K562 (cell line): ENCODE data around the gene NR1D2. TPM values are rescaled to one million over a fixed set of nuclear protein-coding genes. Genes with fewer than 3 reads are reported as not detected.

Source experiments
- ATAC-seq: fragments of 200-7000 bp; cut with Tn5 transposase; 3 replicates; pipeline ENCODE4 v1.9.1; 2020; ENCODE audit warnings: moderate library complexity
- BruUV-seq: library from RNA; stranded (reverse); fragments of 400-500 nt; replicated peaks from 2 replicates; lab custom pipeline; 2021; lab: Mats Ljungman, UMichigan
- CTCF ChIA-PET: fragments of 300-600 bp; formaldehyde crosslinking; extraction: SDS; loops from one replicate; lab custom pipeline; 2021; ENCODE audit warnings: low intra/inter-chr PET ratio; lab: Yijun Ruan, JAX
- POLR2A ChIA-PET: fragments of 300-600, 350-650 bp; sonication (Branson Sonifier 250); formaldehyde crosslinking; extraction: SDS; loops from one replicate; lab custom pipeline; 2021; ENCODE audit warnings: antibody characterized with exemption, inconsistent platforms; lab: Yijun Ruan, JAX
- DNase-seq, 4 experiments: peaks; one replicate each; pipeline versions ENCODE4 v3.0.0 to v3.0.0-alpha.2; 2011 to 2018; ENCODE audit warnings: low spot score in 3 of 4, mixed read lengths in 3 of 4; ENCODE audit errors: extremely low read depth in 1 of 4
- FAIRE-seq: peaks from 2 replicates; lab custom pipeline; 2011; peaks lifted over from hg19 to GRCh38; lab: Jason Lieb, UNC
- H2AFZ ChIP-seq: 2 replicates; pipeline ENCODE4 v1.6.0; 2011; ENCODE audit warnings: low read depth, low read length, control low read depth, inconsistent platforms
- H3K27ac ChIP-seq: fragments of 200-600 bp; 3 replicates; pipeline ENCODE4 v1.8.0; 2011; ENCODE audit warnings: low read depth, mild to moderate bottlenecking, control low read depth, inconsistent platforms, low read length, moderate library complexity, mixed read lengths; ENCODE audit errors: extremely low read depth
- H3K27me3 ChIP-seq, 2 experiments: fragments of 300-600 bp in 1 of 2; 2 replicates in 1 of 2; 3 replicates in 1 of 2; pipeline versions ENCODE4 v1.6.0 to v1.8.0; 2011; ENCODE audit warnings: inconsistent platforms in 2 of 2, low read length in 2 of 2, mild to moderate bottlenecking in 1 of 2, mixed read lengths in 1 of 2, moderate library complexity in 1 of 2; ENCODE audit not compliant: control insufficient read depth in 2 of 2, insufficient read depth in 2 of 2
- H3K36me3 ChIP-seq: fragments of 300-600 bp; 3 replicates; pipeline ENCODE4 v1.8.0; 2011; ENCODE audit warnings: mild to moderate bottlenecking, low read length, inconsistent platforms; ENCODE audit not compliant: control insufficient read depth, insufficient read depth
- H3K4me1 ChIP-seq, 2 experiments: fragments of 200-600 bp in 1 of 2; replicated peaks in 1 of 2; 2 replicates in 1 of 2; 3 replicates in 1 of 2; pipeline versions ENCODE4 v1.5.1 to v1.8.0; 2011; ENCODE audit warnings: inconsistent platforms in 2 of 2, low read length in 2 of 2, mild to moderate bottlenecking in 1 of 2, mixed read lengths in 1 of 2, moderate library complexity in 1 of 2; ENCODE audit not compliant: control insufficient read depth in 2 of 2, insufficient read depth in 2 of 2
- H3K4me2 ChIP-seq: 2 replicates; pipeline ENCODE4 v1.6.1; 2011; ENCODE audit warnings: low read length, control low read depth, inconsistent platforms, mixed read lengths; ENCODE audit not compliant: insufficient read depth
- H3K4me3 ChIP-seq: fragments of 200-600 bp; sonication (generic), shearing (Covaris generic); 2 replicates; pipeline ENCODE4 v1.5.1; 2016; ENCODE audit warnings: control low read depth, inconsistent platforms
- H3K79me2 ChIP-seq: fragments of 200-600 bp; 3 replicates; pipeline ENCODE4 v1.8.0; 2011; ENCODE audit warnings: low read length, inconsistent platforms; ENCODE audit not compliant: control insufficient read depth, insufficient read depth
- H3K9ac ChIP-seq, 2 experiments: 2 replicates each; pipeline versions ENCODE4 v1.6.0 to v1.6.1; 2011; ENCODE audit warnings: low read depth in 2 of 2, low read length in 2 of 2, control low read depth in 1 of 2, inconsistent platforms in 1 of 2, mild to moderate bottlenecking in 1 of 2, mixed read lengths in 1 of 2; ENCODE audit not compliant: insufficient read depth in 1 of 2
- H3K9me1 ChIP-seq: one replicate; pipeline ENCODE4 v1.6.0; 2011; ENCODE audit warnings: inconsistent platforms, mild to moderate bottlenecking, low read length, moderate library complexity; ENCODE audit not compliant: control insufficient read depth, insufficient read depth
- H3K9me3 ChIP-seq: replicated peaks from 2 replicates; pipeline ENCODE4 v1.5.1; 2011; ENCODE audit warnings: low read depth, low read length, inconsistent platforms; ENCODE audit not compliant: control insufficient read depth, insufficient read depth
- H4K20me1 ChIP-seq: replicated peaks from 2 replicates; pipeline ENCODE4 v1.6.1; 2011; ENCODE audit warnings: low read length, inconsistent platforms, mixed read lengths; ENCODE audit not compliant: control insufficient read depth, insufficient read depth
- CAMTA2 ChIP-seq: fragments of 250-450 bp; sonication (Bioruptor Pico); conservative IDR thresholded peaks from 2 replicates; pipeline ENCODE4 v1.5.1; 2022
- PHB2 ChIP-seq: fragments of 450-650 bp; IDR thresholded peaks from 2 replicates; pipeline ENCODE4 v1.6.1; 2017; ENCODE audit warnings: low read depth
- SFPQ ChIP-seq: fragments of 200-400 bp; formaldehyde crosslinking; IDR thresholded peaks from 2 replicates; pipeline ENCODE4 v1.6.1; 2017; ENCODE audit warnings: mild to moderate bottlenecking, low read depth, low read length, moderate library complexity
- TAF1 ChIP-seq: IDR thresholded peaks from 2 replicates; pipeline ENCODE4 v1.6.1; 2011; ENCODE audit warnings: mild to moderate bottlenecking, low read length, moderate library complexity; ENCODE audit not compliant: insufficient read depth, control insufficient read depth, severe bottlenecking; ENCODE audit errors: extremely low read depth
- ZNF133 ChIP-seq: fragments of 250-450 bp; sonication (Bioruptor Pico); IDR thresholded peaks from 2 replicates; pipeline ENCODE4 v1.4.0; 2020; ENCODE audit warnings: mild to moderate bottlenecking
- in situ Hi-C: fragments of 300-500 bp; cut with MboI; formaldehyde crosslinking; loops from 4 replicates; pipeline ENCODE4 v1.15.0; 2018; ENCODE audit warnings: inconsistent platforms, mixed read lengths
- intact Hi-C: fragments of 100-400 bp; cut with micrococcal nuclease; formaldehyde crosslinking; loops from 2 replicates; pipeline ENCODE4 v1.14.2; 2022
- polyA plus RNA-seq, 8 experiments: library from polyadenylated mRNA; depleted of rRNA in 4 of 8; stranded (reverse) in 5 of 8; unstranded in 3 of 8; fragments of >200 nt; fragmentation: Nextera tagmentation in 2 of 8; fragmentation: Illumina TruSeq in 1 of 8; extraction: Ambion mirVana in 2 of 8; extraction: Trizol in 1 of 8; gene quantifications; 2 replicates each; pipeline versions ENCODE4 v1.2.1 to v1.2.3, GENCODE V29; 2011 to 2014; ENCODE audit warnings: inconsistent platforms in 1 of 8, missing spikeins in 1 of 8
- total RNA-seq, 7 experiments: library from RNA; depleted of rRNA in 6 of 7; stranded (reverse); fragments of >200 nt in 6 of 7; fragmentation: Illumina TruSeq in 2 of 7; extraction: Trizol in 2 of 7; gene quantifications; 2 replicates each; pipeline versions ENCODE4 v1.2.1 to v1.2.3, GENCODE V29; 2011 to 2021; ENCODE audit warnings: low replicate concordance in 1 of 7

The NR1D2 gene
- total and polyA plus RNA-seq, 9 of the 15 experiments (the other 6 are each of a cell fraction or from before 2014, with no cell fraction given) = 1.2 to 5.5 (median 2.9) TPM

GRCh38 chr3:23979569-23979968, 34.5 kb downstream of the NR1D2 start:
- no peaks in the 10 kb centered on the region for H3K9me1 ChIP-seq
- H3K36me3 ChIP-seq = no peaks in the 10 kb centered on the region
- FAIRE-seq = no peak
- no peak overlapping the region for H3K9ac ChIP-seq
- H3K27me3 ChIP-seq = peaks cover 0 to 4% of the 10 kb centered on the region in 2 experiments; a peak in 1 of 5 replicates
- H3K27ac ChIP-seq = no peak overlapping the region
- no peak for ATAC-seq
- H3K4me2 ChIP-seq = no peak overlapping the region
- H3K4me3 ChIP-seq = no peak overlapping the region
- ChIA-PET CTCF (no interaction called here), POLR2A (no interaction called here)
- H3K4me1 ChIP-seq = peaks cover 0 to 7% of the 10 kb centered on the region in 2 experiments; a peak in 1 of 5 replicates
- H3K79me2 ChIP-seq = no peaks in the 10 kb centered on the region
- DNase-seq = no peak
- no peak for TF ChIP-seq TAF1
- no peak for TF ChIP-seq SFPQ
- TF ChIP-seq ZNF133 = no peak
- no peak for TF ChIP-seq CAMTA2 (CRISPR knock-in tag)
- TF ChIP-seq PHB2 = no peak
- in situ Hi-C loops (no loop called here), intact Hi-C loops (no loop called here)
- BruUV-seq = no TSS peak
- H4K20me1 ChIP-seq = no peaks in the 10 kb centered on the region
- H3K9me3 ChIP-seq = peaks cover 2% of the 10 kb centered on the region
- H2AFZ ChIP-seq = no peak overlapping the region
